CD4-positive, CD25-positive, alpha-beta regulatory T cell (primary cell): ENCODE data around the gene EMD. TPM values are rescaled to one million over a fixed set of nuclear protein-coding genes. Genes with fewer than 3 reads are reported as not detected.

Experiments used
- ATAC-seq, 2 donors: fragments of 150-1000 bp; cut with Tn5 transposase; one replicate each; pipeline ENCODE4 v1.10.0; 2021; ENCODE audit warnings: low read depth in 2 of 2, moderate number of reproducible peaks in 2 of 2, moderate library complexity in 1 of 2
- DNase-seq, 3 donors: peaks; one replicate each; pipeline versions ENCODE4 v3.0.0 to v3.0.0-alpha.2; 2012 to 2022; ENCODE audit warnings: mixed read lengths in 1 of 3
- H3K27ac ChIP-seq: one replicate; pipeline ENCODE4 v1.7.0; 2013; ENCODE audit warnings: mild to moderate bottlenecking, low read length; ENCODE audit not compliant: insufficient read depth, poor library complexity, severe bottlenecking
- H3K27me3 ChIP-seq: one replicate; pipeline ENCODE4 v1.7.0; 2013; ENCODE audit warnings: low read length; ENCODE audit not compliant: control insufficient read depth, insufficient read depth
- H3K36me3 ChIP-seq: one replicate; pipeline ENCODE4 v1.7.0; 2013; ENCODE audit warnings: mild to moderate bottlenecking, low read length, moderate library complexity; ENCODE audit not compliant: control insufficient read depth, insufficient read depth
- H3K4me1 ChIP-seq: 2 replicates; pipeline ENCODE4 v1.7.0; 2013; ENCODE audit warnings: mild to moderate bottlenecking, low read length; ENCODE audit not compliant: insufficient read depth, control insufficient read depth, poor library complexity, severe bottlenecking
- H3K4me3 ChIP-seq: one replicate; pipeline ENCODE4 v1.7.0; 2013; ENCODE audit warnings: low read depth, mild to moderate bottlenecking, low read length, moderate library complexity
- H3K9me3 ChIP-seq, 2 experiments: 1 replicate in 1 of 2; 2 replicates in 1 of 2; pipeline ENCODE4 v1.7.0; 2013; ENCODE audit warnings: low read length in 2 of 2, mild to moderate bottlenecking in 1 of 2, moderate library complexity in 1 of 2; ENCODE audit not compliant: control insufficient read depth in 2 of 2
- H3K27ac Mint-ChIP-seq, 3 donors: one replicate each; pipeline ENCODE4 v1.8.0; 2020 to 2022; ENCODE audit warnings: mild to moderate bottlenecking in 3 of 3, mixed read lengths in 3 of 3, moderate library complexity in 2 of 3
- H3K27me3 Mint-ChIP-seq: one replicate; pipeline ENCODE4 v1.8.0; 2022; ENCODE audit warnings: mild to moderate bottlenecking, mixed read lengths
- H3K36me3 Mint-ChIP-seq: one replicate; pipeline ENCODE4 v1.8.0; 2020; ENCODE audit warnings: mixed read lengths
- H3K4me1 Mint-ChIP-seq, 4 donors: one replicate each; pipeline ENCODE4 v1.8.0; 2020 to 2022; ENCODE audit warnings: mixed read lengths in 4 of 4, mild to moderate bottlenecking in 1 of 4
- H3K4me3 Mint-ChIP-seq, 4 donors: one replicate each; pipeline ENCODE4 v1.8.0; 2020 to 2022; ENCODE audit warnings: mild to moderate bottlenecking in 4 of 4, mixed read lengths in 4 of 4, moderate library complexity in 3 of 4
- H3K9me3 Mint-ChIP-seq, 7 donors: one replicate each; pipeline ENCODE4 v1.8.0; 2020 to 2022; ENCODE audit warnings: mixed read lengths in 7 of 7, mild to moderate bottlenecking in 3 of 7, moderate library complexity in 2 of 7
- polyA plus RNA-seq, 4 donors: library from polyadenylated mRNA; unstranded; fragments of 300-500 nt; fragmentation: Illumina TruSeq; gene quantifications; one replicate each; pipeline ENCODE4 v1.2.3, GENCODE V29; 2021
- total RNA-seq: library from RNA; stranded (reverse); gene quantifications from one replicate; pipeline ENCODE4 v1.2.3, GENCODE V29; 2022

The EMD gene
- total and polyA plus RNA-seq, 5 donors from 2014 or later, result 31.8 to 133 (median 37.3) TPM

- Mint-ChIP-seq H3K4me3 (peak overlapping the region; percentile 0 to 97 (median 40)), H3K9me3 (no peaks in the 10 kb centered on the region), H3K36me3 (peaks cover 14% of the 10 kb centered on the region), H3K27ac (peak overlapping the region in 2 of 3 donors; percentile 55 to 100), H3K27me3 (peaks cover 15% of the 10 kb centered on the region), H3K4me1 (peaks cover 4 to 31% (median 8%) of the 10 kb centered on the region in 4 donors)
- Histone ChIP-seq H3K4me1 (peaks cover 19% of the 10 kb centered on the region), H3K27ac (peak overlapping the region; percentile 51), H3K9me3 (no peaks in the 10 kb centered on the region), H3K27me3 (no peaks in the 10 kb centered on the region), H3K36me3 (peaks cover 9% of the 10 kb centered on the region), H3K4me3 (no peak overlapping the region)
- DNase-seq (no peak), ATAC-seq (no peak)
These were observed 22.1 kb downstream of the EMD start for GRCh38 chrX:154401045-154401799.

DNA sequence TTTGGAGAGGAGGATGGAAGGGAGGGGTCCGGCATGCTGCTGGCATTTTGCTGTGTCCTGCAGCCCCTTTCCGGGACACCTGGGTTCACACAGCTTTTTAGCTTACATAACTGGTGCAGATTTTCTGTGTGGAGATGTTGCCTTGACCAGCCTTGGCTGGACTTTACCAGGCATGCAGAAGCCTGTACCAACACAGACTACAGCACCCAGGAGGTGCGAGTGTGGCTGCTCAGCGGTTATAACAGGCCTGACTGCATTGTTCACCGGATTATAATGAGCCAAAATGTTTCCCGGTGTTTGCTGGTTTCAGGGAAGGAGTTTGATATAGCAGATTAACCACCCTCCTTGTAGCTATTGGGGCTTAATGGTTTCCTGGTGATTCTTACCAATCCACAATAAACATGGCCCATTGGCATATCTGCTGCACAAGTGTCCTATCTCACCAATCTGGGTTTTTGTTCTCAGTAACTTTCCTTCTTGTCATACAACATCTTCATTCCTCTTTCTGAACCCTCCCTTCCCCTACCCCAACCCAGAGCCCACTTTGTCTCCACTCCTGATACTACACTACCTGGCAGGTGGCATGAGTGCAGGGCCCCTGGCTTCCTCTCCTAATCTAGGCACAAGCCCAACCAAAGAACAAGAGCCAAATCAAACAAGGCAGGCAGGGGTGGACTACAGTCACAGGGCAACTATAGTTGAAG is 23.0 kb downstream of the EMD start:
- H3K27ac Mint-ChIP-seq, result peak overlapping the region in 1 of 3 donors; percentile 57

GRCh38 chrX:154402622-154403127 is 23.6 kb downstream of the EMD start:
- ATAC-seq, result no peak
- Histone ChIP-seq H3K9me3 (no peaks in the 10 kb centered on the region), H3K27ac (no peak overlapping the region), H3K4me3 (no peak overlapping the region), H3K27me3 (no peaks in the 10 kb centered on the region), H3K4me1 (peaks cover 15% of the 10 kb centered on the region), H3K36me3 (peaks cover 9% of the 10 kb centered on the region)
- Mint-ChIP-seq H3K27ac (no peak overlapping the region), H3K4me1 (peaks cover 4 to 27% (median 8%) of the 10 kb centered on the region in 4 donors), H3K27me3 (peaks cover 15% of the 10 kb centered on the region), H3K9me3 (no peaks in the 10 kb centered on the region), H3K36me3 (peaks cover 14% of the 10 kb centered on the region), H3K4me3 (peak overlapping the region in 1 of 4 donors; percentile 63)
- no peak for DNase-seq

More for the DNA sequence above, 23.0 kb downstream of the EMD start:
- Histone ChIP-seq H3K4me3 (no peak overlapping the region), H3K27ac (peak overlapping the region; percentile 33), H3K9me3 (no peaks in the 10 kb centered on the region), H3K27me3 (no peaks in the 10 kb centered on the region), H3K36me3 (peaks cover 9% of the 10 kb centered on the region), H3K4me1 (peaks cover 17% of the 10 kb centered on the region)
- no peaks in the 10 kb centered on the region for H3K9me3 Mint-ChIP-seq
- no peak for ATAC-seq
- peaks cover 4 to 30% (median 8%) of the 10 kb centered on the region in 4 donors for H3K4me1 Mint-ChIP-seq
- peak overlapping the region in 2 of 4 donors; percentile 32 to 50 for H3K4me3 Mint-ChIP-seq
- H3K27me3 Mint-ChIP-seq, result peaks cover 15% of the 10 kb centered on the region
- H3K36me3 Mint-ChIP-seq, result peaks cover 14% of the 10 kb centered on the region
- DNase-seq, result no peak

- peak overlapping the region in 1 of 4 donors; percentile 63 for H3K4me3 Mint-ChIP-seq
- ATAC-seq, result no peak
- H3K4me1 Mint-ChIP-seq, result peaks cover 4 to 23% (median 6%) of the 10 kb centered on the region in 4 donors
- no peaks in the 10 kb centered on the region for H3K9me3 Mint-ChIP-seq
- Histone ChIP-seq H3K36me3 (peaks cover 9% of the 10 kb centered on the region), H3K27me3 (no peaks in the 10 kb centered on the region), H3K9me3 (no peaks in the 10 kb centered on the region), H3K4me3 (no peak overlapping the region), H3K4me1 (peaks cover 15% of the 10 kb centered on the region), H3K27ac (no peak overlapping the region)
- no peak overlapping the region for H3K27ac Mint-ChIP-seq
- DNase-seq, result no peak
- H3K36me3 Mint-ChIP-seq, result peaks cover 14% of the 10 kb centered on the region
- H3K27me3 Mint-ChIP-seq, result peaks cover 11% of the 10 kb centered on the region
These were observed 24.1 kb downstream of the EMD start for GRCh38 chrX:154403192-154403591.

GRCh38 chrX:154403858-154404257 is 24.8 kb downstream of the EMD start:
- no peak for ATAC-seq
- no peak for DNase-seq
- H3K27me3 Mint-ChIP-seq, result peaks cover 4% of the 10 kb centered on the region
- H3K4me3 Mint-ChIP-seq, result no peak overlapping the region
- Histone ChIP-seq H3K9me3 (no peaks in the 10 kb centered on the region), H3K4me1 (peaks cover 14% of the 10 kb centered on the region), H3K27ac (no peak overlapping the region), H3K4me3 (no peak overlapping the region), H3K36me3 (peaks cover 9% of the 10 kb centered on the region), H3K27me3 (no peaks in the 10 kb centered on the region)
- peaks cover 11% of the 10 kb centered on the region for H3K36me3 Mint-ChIP-seq
- H3K4me1 Mint-ChIP-seq, result peaks cover 2 to 21% (median 5%) of the 10 kb centered on the region in 4 donors
- no peaks in the 10 kb centered on the region for H3K9me3 Mint-ChIP-seq
- H3K27ac Mint-ChIP-seq, result no peak overlapping the region

- Histone ChIP-seq H3K9me3 (no peaks in the 10 kb centered on the region), H3K36me3 (peaks cover 9% of the 10 kb centered on the region), H3K27me3 (no peaks in the 10 kb centered on the region), H3K27ac (no peak overlapping the region), H3K4me3 (no peak overlapping the region), H3K4me1 (peaks cover 5% of the 10 kb centered on the region)
- Mint-ChIP-seq H3K4me1 (peaks cover 0 to 14% (median 2%) of the 10 kb centered on the region in 4 donors), H3K36me3 (peaks cover 2% of the 10 kb centered on the region), H3K27me3 (peaks cover 4% of the 10 kb centered on the region), H3K27ac (no peak overlapping the region), H3K9me3 (peaks cover 0 to 1% (median 0%) of the 10 kb centered on the region in 7 donors), H3K4me3 (no peak overlapping the region)
- ATAC-seq, result no peak
- DNase-seq, result no peak
These were observed 25.6 kb downstream of the EMD start for GRCh38 chrX:154404625-154405192.

- Mint-ChIP-seq H3K9me3 (peaks cover 0 to 1% (median 0%) of the 10 kb centered on the region in 7 donors), H3K27me3 (no peaks in the 10 kb centered on the region), H3K36me3 (no peaks in the 10 kb centered on the region), H3K27ac (peak overlapping the region; percentile 39 to 66 (median 59)), H3K4me3 (peak overlapping the region; percentile 38 to 72 (median 60)), H3K4me1 (peaks cover 3 to 19% (median 8%) of the 10 kb centered on the region in 4 donors)
- no peaks in the 10 kb centered on the region for H3K27me3 ChIP-seq
- H3K36me3 ChIP-seq, result peaks cover 2% of the 10 kb centered on the region
- no peak overlapping the region for H3K4me3 ChIP-seq
- H3K9me3 ChIP-seq, result no peaks in the 10 kb centered on the region
- ATAC-seq (no peak), DNase-seq (no peak)
- H3K4me1 ChIP-seq, result peaks cover 16% of the 10 kb centered on the region
- H3K27ac ChIP-seq, result no peak overlapping the region
These were observed 29.6 kb downstream of the EMD start for GRCh38 chrX:154408659-154409221.
